ENCODE measurements around the gene NATD1.

DNA sequence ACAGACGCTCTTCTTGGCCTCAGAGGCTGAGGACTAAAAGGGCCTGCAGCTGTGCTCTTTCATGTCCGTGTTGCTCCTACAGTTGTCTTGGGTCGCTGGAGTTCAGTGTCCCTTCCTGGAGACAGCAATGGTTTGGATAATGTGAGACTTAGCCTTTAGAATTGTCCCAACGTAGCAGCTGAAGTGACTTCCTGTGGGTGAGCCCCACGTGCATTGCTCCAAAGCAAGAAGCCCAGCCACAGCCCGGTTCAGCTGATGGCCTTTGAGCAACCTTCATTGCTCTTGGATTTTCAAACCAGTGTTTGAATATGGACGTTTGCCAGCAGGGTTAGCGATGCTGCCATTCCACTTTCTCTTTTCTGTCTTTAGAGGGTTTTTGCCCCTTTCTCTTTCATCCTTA, 59.0 kb downstream of the NATD1 start:
- TF ChIP-seq CTCF (IDR thresholded peaks at IDR 0.05; ENCODE audit: insufficient read depth, low read depth, low read length) (no peak), EZH2 (IDR thresholded peaks at IDR 0.05; ENCODE audit: insufficient read depth, low read length) (no peak)
